Panc1 (cell line): ENCODE measurements around the gene BCAS3. TPM values are rescaled to one million over a fixed set of nuclear protein-coding genes. Genes with fewer than 3 reads are reported as not detected.

Experiments used
- ATAC-seq: fragments of 200-7000 bp; cut with Tn5 transposase; 2 replicates; pipeline ENCODE4 v1.9.1; 2020; ENCODE audit warnings: mild to moderate bottlenecking, moderate library complexity
- BruUV-seq: library from RNA; stranded (reverse); fragments of 400-500 nt; replicated peaks from 2 replicates; lab custom pipeline; 2021; lab: Mats Ljungman, UMichigan
- CTCF ChIA-PET: fragments of 300-600 bp; sonication (Branson Sonifier 250); formaldehyde crosslinking; loops from one replicate; lab custom pipeline; 2022; ENCODE audit warnings: antibody characterized with exemption; lab: Charles Lee
- POLR2A ChIA-PET: fragments of 300-600 bp; sonication (Branson Sonifier 250); formaldehyde crosslinking; loops from one replicate; lab custom pipeline; 2022; ENCODE audit warnings: antibody characterized with exemption; lab: Charles Lee
- DNase-seq: peaks from one replicate; pipeline ENCODE4 v3.0.0-alpha.2; 2010; ENCODE audit warnings: low read depth, low spot score
- H3K27ac ChIP-seq: 2 replicates; pipeline ENCODE4 v1.5.1; 2011; ENCODE audit warnings: mild to moderate bottlenecking, low read length, inconsistent platforms
- H3K27me3 ChIP-seq: fragments of 200-500 bp; sonication (Bioruptor generic); 2 replicates; pipeline ENCODE4 v1.6.0; 2014; ENCODE audit warnings: low read length, inconsistent platforms; ENCODE audit not compliant: control insufficient read depth, insufficient read depth
- H3K36me3 ChIP-seq: fragments of 200-500 bp; sonication (Bioruptor generic); 2 replicates; pipeline ENCODE4 v1.5.1; 2014; ENCODE audit warnings: inconsistent platforms, mild to moderate bottlenecking, low read length, moderate library complexity; ENCODE audit not compliant: control insufficient read depth, insufficient read depth
- H3K4me1 ChIP-seq: 2 replicates; pipeline ENCODE4 v1.5.1; 2011; ENCODE audit warnings: inconsistent platforms, mild to moderate bottlenecking, low read length, moderate library complexity; ENCODE audit not compliant: control insufficient read depth, insufficient read depth
- H3K4me3 ChIP-seq, 2 experiments: 2 replicates each; pipeline ENCODE4 v1.5.1; 2011 to 2012; ENCODE audit warnings: low read depth in 2 of 2, low read length in 2 of 2, mild to moderate bottlenecking in 2 of 2, inconsistent platforms in 1 of 2, moderate library complexity in 1 of 2
- H3K9me3 ChIP-seq: fragments of 200-500 bp; sonication (Bioruptor generic); 2 replicates; pipeline ENCODE4 v1.5.1; 2014; ENCODE audit warnings: low read depth, mild to moderate bottlenecking, inconsistent platforms, low read length, moderate library complexity; ENCODE audit not compliant: control insufficient read depth, insufficient read depth
- POLR2AphosphoS5 ChIP-seq: IDR thresholded peaks from 2 replicates; pipeline ENCODE4 v1.6.1; 2012; ENCODE audit warnings: mild to moderate bottlenecking, low read depth, low read length, moderate library complexity
- SIN3A ChIP-seq: IDR thresholded peaks from 2 replicates; pipeline ENCODE4 v1.6.1; 2012; ENCODE audit warnings: low read depth, mild to moderate bottlenecking, low read length, moderate library complexity, borderline replicate concordance; ENCODE audit not compliant: insufficient read depth
- TCF7L2 ChIP-seq: IDR thresholded peaks from 2 replicates; pipeline ENCODE4 v1.6.1; 2011; ENCODE audit warnings: mild to moderate bottlenecking, low read depth, low read length, inconsistent platforms
- in situ Hi-C: cut with HindIII; loops from 2 replicates; pipeline ENCODE4 v1.10.0; 2016; ENCODE audit warnings: low sequenced_read_pairs, low pct_unique_long_range_greater_than_20kb
- intact Hi-C: fragments of 100-400 bp; cut with micrococcal nuclease; formaldehyde crosslinking; loops from one replicate; pipeline ENCODE4 v1.10.0; 2022; ENCODE audit not compliant: unreplicated experiment
- total RNA-seq: library from RNA; stranded (reverse); gene quantifications from one replicate; pipeline ENCODE4 v1.2.1, GENCODE V29; 2021; ENCODE audit not compliant: unreplicated experiment
- TF ChIP-seq, protein P1 (sequence below), 2 experiments: IDR thresholded peaks; 2 replicates each; pipeline ENCODE4 v1.6.1; 2011 to 2012; ENCODE audit warnings: low read depth in 2 of 2, control low read depth in 1 of 2, low read length in 1 of 2, mild to moderate bottlenecking in 1 of 2, moderate library complexity in 1 of 2; ENCODE audit not compliant: insufficient read depth in 1 of 2
- TF ChIP-seq, protein P2 (sequence below): fragments of 450-650 bp; IDR thresholded peaks from 2 replicates; pipeline ENCODE4 v1.5.1; 2017; ENCODE audit warnings: mild to moderate bottlenecking

The BCAS3 gene
- total RNA-seq, 1 experiment from 2014 or later, result 9.3 TPM

DNA sequence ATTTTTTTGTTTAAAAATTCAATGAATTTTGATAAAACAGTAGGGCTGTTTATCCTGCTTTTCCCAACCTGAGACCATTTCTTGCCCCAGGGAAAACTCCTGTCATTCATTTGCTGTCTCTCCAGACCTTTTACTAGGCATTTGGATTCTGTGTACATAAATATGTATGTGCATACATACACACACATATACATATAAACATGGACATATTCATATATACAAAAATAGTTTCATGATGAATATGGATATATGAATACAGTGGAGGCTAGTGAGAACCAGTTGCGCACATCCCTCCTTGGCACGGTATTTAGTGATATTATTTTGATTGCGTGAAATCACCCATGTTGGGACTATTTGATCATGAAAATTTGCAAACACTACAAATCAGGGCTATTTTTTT is 269.9 kb downstream of the BCAS3 start:
- DNase-seq, result no peak
- H3K4me3 ChIP-seq, result no peak overlapping the region
- TF ChIP-seq TCF7L2, result no peak
- TF ChIP-seq, protein P1, sequence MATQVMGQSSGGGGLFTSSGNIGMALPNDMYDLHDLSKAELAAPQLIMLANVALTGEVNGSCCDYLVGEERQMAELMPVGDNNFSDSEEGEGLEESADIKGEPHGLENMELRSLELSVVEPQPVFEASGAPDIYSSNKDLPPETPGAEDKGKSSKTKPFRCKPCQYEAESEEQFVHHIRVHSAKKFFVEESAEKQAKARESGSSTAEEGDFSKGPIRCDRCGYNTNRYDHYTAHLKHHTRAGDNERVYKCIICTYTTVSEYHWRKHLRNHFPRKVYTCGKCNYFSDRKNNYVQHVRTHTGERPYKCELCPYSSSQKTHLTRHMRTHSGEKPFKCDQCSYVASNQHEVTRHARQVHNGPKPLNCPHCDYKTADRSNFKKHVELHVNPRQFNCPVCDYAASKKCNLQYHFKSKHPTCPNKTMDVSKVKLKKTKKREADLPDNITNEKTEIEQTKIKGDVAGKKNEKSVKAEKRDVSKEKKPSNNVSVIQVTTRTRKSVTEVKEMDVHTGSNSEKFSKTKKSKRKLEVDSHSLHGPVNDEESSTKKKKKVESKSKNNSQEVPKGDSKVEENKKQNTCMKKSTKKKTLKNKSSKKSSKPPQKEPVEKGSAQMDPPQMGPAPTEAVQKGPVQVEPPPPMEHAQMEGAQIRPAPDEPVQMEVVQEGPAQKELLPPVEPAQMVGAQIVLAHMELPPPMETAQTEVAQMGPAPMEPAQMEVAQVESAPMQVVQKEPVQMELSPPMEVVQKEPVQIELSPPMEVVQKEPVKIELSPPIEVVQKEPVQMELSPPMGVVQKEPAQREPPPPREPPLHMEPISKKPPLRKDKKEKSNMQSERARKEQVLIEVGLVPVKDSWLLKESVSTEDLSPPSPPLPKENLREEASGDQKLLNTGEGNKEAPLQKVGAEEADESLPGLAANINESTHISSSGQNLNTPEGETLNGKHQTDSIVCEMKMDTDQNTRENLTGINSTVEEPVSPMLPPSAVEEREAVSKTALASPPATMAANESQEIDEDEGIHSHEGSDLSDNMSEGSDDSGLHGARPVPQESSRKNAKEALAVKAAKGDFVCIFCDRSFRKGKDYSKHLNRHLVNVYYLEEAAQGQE (IDR thresholded peaks at IDR 0.05; ENCODE audit: insufficient read depth in 1 of 2, low read depth in 2 of 2, low read length in 1 of 2), result no peak
- TF ChIP-seq SIN3A, result no peak
- TF ChIP-seq, protein P2, sequence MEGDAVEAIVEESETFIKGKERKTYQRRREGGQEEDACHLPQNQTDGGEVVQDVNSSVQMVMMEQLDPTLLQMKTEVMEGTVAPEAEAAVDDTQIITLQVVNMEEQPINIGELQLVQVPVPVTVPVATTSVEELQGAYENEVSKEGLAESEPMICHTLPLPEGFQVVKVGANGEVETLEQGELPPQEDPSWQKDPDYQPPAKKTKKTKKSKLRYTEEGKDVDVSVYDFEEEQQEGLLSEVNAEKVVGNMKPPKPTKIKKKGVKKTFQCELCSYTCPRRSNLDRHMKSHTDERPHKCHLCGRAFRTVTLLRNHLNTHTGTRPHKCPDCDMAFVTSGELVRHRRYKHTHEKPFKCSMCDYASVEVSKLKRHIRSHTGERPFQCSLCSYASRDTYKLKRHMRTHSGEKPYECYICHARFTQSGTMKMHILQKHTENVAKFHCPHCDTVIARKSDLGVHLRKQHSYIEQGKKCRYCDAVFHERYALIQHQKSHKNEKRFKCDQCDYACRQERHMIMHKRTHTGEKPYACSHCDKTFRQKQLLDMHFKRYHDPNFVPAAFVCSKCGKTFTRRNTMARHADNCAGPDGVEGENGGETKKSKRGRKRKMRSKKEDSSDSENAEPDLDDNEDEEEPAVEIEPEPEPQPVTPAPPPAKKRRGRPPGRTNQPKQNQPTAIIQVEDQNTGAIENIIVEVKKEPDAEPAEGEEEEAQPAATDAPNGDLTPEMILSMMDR, result no peak
- no peak for TF ChIP-seq POLR2AphosphoS5
- CTCF ChIA-PET, result no interaction called here
- no TSS peak for BruUV-seq
- no peak for ATAC-seq
- intact Hi-C loops, result no loop called here
- H3K27me3 ChIP-seq, result no peaks in the 10 kb centered on the region
- POLR2A ChIA-PET, result no interaction called here
- H3K9me3 ChIP-seq, result no peaks in the 10 kb centered on the region
- H3K4me1 ChIP-seq, result no peaks in the 10 kb centered on the region
- no peaks in the 10 kb centered on the region for H3K36me3 ChIP-seq
- H3K27ac ChIP-seq, result no peak overlapping the region
- in situ Hi-C loops, result no loop called here

DNA sequence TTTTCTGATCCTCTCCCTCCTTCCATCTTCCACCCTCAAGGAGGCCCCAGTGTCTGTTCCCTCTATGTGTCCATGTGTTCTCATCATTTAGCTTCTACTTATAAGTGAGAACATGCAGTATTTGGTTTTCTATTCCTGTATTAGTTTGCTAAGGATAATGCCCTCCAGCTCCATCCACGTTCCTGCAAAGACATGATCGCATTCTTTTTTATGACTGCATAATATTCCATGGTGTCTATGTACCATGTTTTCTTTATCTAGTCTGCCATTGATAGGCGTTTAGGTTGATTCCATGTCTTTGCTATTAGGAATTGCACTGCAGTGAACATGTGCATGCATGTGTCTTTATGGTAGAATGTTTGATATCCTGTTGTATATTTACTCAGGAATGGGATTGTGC is 275.1 kb downstream of the BCAS3 start:
- H3K27ac ChIP-seq, result no peak overlapping the region
- ATAC-seq (no peak), DNase-seq (no peak)
- in situ Hi-C loops (no loop called here), intact Hi-C loops (no loop called here)
- H3K9me3 ChIP-seq, result no peaks in the 10 kb centered on the region
- ChIA-PET CTCF (no interaction called here), POLR2A (no interaction called here)
- H3K36me3 ChIP-seq, result no peaks in the 10 kb centered on the region
- no TSS peak for BruUV-seq
- TF ChIP-seq POLR2AphosphoS5 (no peak), SIN3A (no peak), TCF7L2 (no peak)
- TF ChIP-seq, protein P2, result no peak
- TF ChIP-seq, protein P1 (IDR thresholded peaks at IDR 0.05; ENCODE audit: insufficient read depth in 1 of 2, low read depth in 2 of 2, low read length in 1 of 2), result no peak
- H3K4me3 ChIP-seq, result no peak overlapping the region
- H3K4me1 ChIP-seq, result no peaks in the 10 kb centered on the region
- H3K27me3 ChIP-seq, result no peaks in the 10 kb centered on the region
